Stomach (tissue), 9 donors: ENCODE results near the gene ZNF622. TPM values are rescaled to one million over a fixed set of nuclear protein-coding genes. Genes with fewer than 3 reads are reported as not detected.

ENCODE experiments used
- DNase-seq, 2 donors: peaks; one replicate each; pipeline versions ENCODE4 v3.0.0 to v3.0.0-alpha.2; 2013 to 2019
- H3K27ac ChIP-seq, 5 donors: fragments of 200-600 bp in 4 of 5; sonication (generic) in 4 of 5; one replicate each; pipeline ENCODE4 v1.5.1; 2013 to 2019; ENCODE audit warnings: mild to moderate bottlenecking in 1 of 5, moderate library complexity in 1 of 5
- H3K27me3 ChIP-seq, 3 donors: fragments of 200-600 bp; sonication (generic); one replicate each; pipeline ENCODE4 v1.5.1; 2017 to 2019; ENCODE audit warnings: mixed run types in 1 of 3
- H3K36me3 ChIP-seq, 4 donors: fragments of 200-600 bp; sonication (generic); 1 replicate in 3 of 4; 2 replicates in 1 of 4; pipeline ENCODE4 v1.5.1; 2016 to 2019
- H3K4me1 ChIP-seq, 4 donors: fragments of 200-600 bp; sonication (generic); one replicate each; pipeline ENCODE4 v1.5.1; 2016 to 2019
- H3K4me3 ChIP-seq, 4 donors: fragments of 200-600 bp; sonication (generic) in 3 of 4; one replicate each; pipeline ENCODE4 v1.5.1; 2016 to 2019; ENCODE audit warnings: mild to moderate bottlenecking in 1 of 4
- H3K9me3 ChIP-seq, 4 donors: fragments of 200-600 bp; sonication (generic); one replicate each; pipeline ENCODE4 v1.5.1; 2016 to 2019
- EP300 ChIP-seq: sonication (generic); formaldehyde crosslinking; IDR thresholded peaks from one replicate; pipeline ENCODE4 v1.6.1; 2017; ENCODE audit warnings: antibody characterized with exemption
- POLR2A ChIP-seq, 4 donors: fragments of 450-650 bp; IDR thresholded peaks; one replicate each; pipeline ENCODE4 v1.6.1; 2016; ENCODE audit warnings: antibody characterized with exemption in 4 of 4, control low read depth in 2 of 4, mild to moderate bottlenecking in 1 of 4, moderate library complexity in 1 of 4
- POLR2AphosphoS5 ChIP-seq, 3 donors: sonication (generic); formaldehyde crosslinking; IDR thresholded peaks; one replicate each; pipeline ENCODE4 v1.6.1; 2016; ENCODE audit warnings: antibody characterized with exemption in 3 of 3
- WGBS, 5 donors: extraction: QIAGEN DNeasy Blood & Tissue Kit in 3 of 5; methylation state at CpG; one replicate each; pipeline versions ENCODE4 v1.1.5 to v1.1.7; 2013 to 2018; 5-methylcytosine and 5-hydroxymethylcytosine counted together
- intact Hi-C: fragments of 100-400 bp; cut with DNase I; formaldehyde crosslinking; loops from one replicate; pipeline ENCODE4 v1.15.1; 2023; ENCODE audit warnings: low total_unique reads
- polyA plus RNA-seq, 3 donors: library from polyadenylated mRNA; stranded (reverse); fragments of 200-250 nt; gene quantifications; one replicate each; pipeline ENCODE4 v1.2.3, GENCODE V29; 2013
- total RNA-seq, 5 donors: library from RNA; depleted of rRNA; stranded (reverse); fragments of >200 nt; gene quantifications; one replicate each; pipeline versions ENCODE4 v1.1.0 to v1.2.3, GENCODE V29; 2014 to 2016
- TF ChIP-seq, protein P1 (sequence below), 7 experiments: fragments of 450-650 bp in 4 of 7; fragments of 200-600 bp in 3 of 7; sonication (generic) in 3 of 7; IDR thresholded peaks; one replicate each; pipeline ENCODE4 v1.5.1; 2016 to 2019; ENCODE audit warnings: antibody characterized with exemption in 7 of 7, control low read depth in 2 of 7, mild to moderate bottlenecking in 1 of 7
- donor health status: healthy with polysubstance abuse.
- donor health status: Bipolar disorder and iron deficiency.
- donor health status: healthy.

Gene ZNF622
- total and polyA plus RNA-seq, 8 donors: 17.5 to 31.8 (median 22.6) TPM

DNA sequence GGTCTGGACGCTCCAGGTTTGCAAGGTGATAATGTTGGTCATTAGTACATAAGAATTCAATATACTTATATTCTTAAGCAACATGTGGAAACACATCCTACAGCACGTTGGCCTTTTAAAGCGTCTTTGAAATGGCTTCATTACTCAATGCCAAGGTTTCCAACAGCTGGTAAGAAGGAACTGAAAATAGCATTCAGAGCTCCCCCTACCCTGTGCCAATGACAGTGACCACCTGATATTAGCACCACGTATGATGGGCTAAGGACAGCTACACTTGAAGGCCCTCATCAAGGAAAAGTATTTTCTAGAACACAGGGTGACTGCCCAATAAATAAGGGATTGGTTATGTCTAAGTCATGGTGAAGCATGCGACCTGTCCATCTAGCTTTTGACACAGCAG is 9.9 kb downstream of the ZNF622 start:
- peak overlapping the region in 2 of 5 donors; percentile 0 to 9 for H3K27ac ChIP-seq
- H3K36me3 ChIP-seq: peaks cover 34 to 95% (median 88%) of the 10 kb centered on the region in 4 donors
- H3K27me3 ChIP-seq: no peaks in the 10 kb centered on the region
- H3K4me3 ChIP-seq: no peak overlapping the region
- no peaks in the 10 kb centered on the region for H3K9me3 ChIP-seq
- peaks cover 0 to 62% (median 35%) of the 10 kb centered on the region in 4 donors for H3K4me1 ChIP-seq
- no peak for DNase-seq
- TF ChIP-seq, protein P1, sequence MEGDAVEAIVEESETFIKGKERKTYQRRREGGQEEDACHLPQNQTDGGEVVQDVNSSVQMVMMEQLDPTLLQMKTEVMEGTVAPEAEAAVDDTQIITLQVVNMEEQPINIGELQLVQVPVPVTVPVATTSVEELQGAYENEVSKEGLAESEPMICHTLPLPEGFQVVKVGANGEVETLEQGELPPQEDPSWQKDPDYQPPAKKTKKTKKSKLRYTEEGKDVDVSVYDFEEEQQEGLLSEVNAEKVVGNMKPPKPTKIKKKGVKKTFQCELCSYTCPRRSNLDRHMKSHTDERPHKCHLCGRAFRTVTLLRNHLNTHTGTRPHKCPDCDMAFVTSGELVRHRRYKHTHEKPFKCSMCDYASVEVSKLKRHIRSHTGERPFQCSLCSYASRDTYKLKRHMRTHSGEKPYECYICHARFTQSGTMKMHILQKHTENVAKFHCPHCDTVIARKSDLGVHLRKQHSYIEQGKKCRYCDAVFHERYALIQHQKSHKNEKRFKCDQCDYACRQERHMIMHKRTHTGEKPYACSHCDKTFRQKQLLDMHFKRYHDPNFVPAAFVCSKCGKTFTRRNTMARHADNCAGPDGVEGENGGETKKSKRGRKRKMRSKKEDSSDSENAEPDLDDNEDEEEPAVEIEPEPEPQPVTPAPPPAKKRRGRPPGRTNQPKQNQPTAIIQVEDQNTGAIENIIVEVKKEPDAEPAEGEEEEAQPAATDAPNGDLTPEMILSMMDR (IDR thresholded peaks at IDR 0.05): no peak
- no peak for TF ChIP-seq POLR2A (IDR thresholded peaks at IDR 0.05)
- no peak for TF ChIP-seq EP300
- TF ChIP-seq POLR2AphosphoS5 (IDR thresholded peaks at IDR 0.05): no peak
- intact Hi-C loops: no loop called here
- 78 to 84% (median 81%) methylated on average over 5 of the region's 5 CpGs for WGBS, 5 donors

- no peak for TF ChIP-seq EP300
- no peak for TF ChIP-seq POLR2AphosphoS5 (IDR thresholded peaks at IDR 0.05)
- no peak for TF ChIP-seq POLR2A (IDR thresholded peaks at IDR 0.05)
- TF ChIP-seq, protein P1 (IDR thresholded peaks at IDR 0.05): no peak
- Histone ChIP-seq H3K9me3 (no peaks in the 10 kb centered on the region), H3K27me3 (no peaks in the 10 kb centered on the region), H3K4me3 (no peak overlapping the region), H3K27ac (no peak overlapping the region), H3K36me3 (peaks cover 43 to 95% (median 88%) of the 10 kb centered on the region in 4 donors), H3K4me1 (peaks cover 0 to 52% (median 27%) of the 10 kb centered on the region in 4 donors)
- WGBS, 5 donors: 54 to 87% (median 75%) methylated on average over 4 of the region's 4 CpGs
- intact Hi-C loops: no loop called here
- DNase-seq: no peak
Observed at GRCh38 chr5:16454686-16455085, 10.9 kb downstream of the ZNF622 start.

DNA sequence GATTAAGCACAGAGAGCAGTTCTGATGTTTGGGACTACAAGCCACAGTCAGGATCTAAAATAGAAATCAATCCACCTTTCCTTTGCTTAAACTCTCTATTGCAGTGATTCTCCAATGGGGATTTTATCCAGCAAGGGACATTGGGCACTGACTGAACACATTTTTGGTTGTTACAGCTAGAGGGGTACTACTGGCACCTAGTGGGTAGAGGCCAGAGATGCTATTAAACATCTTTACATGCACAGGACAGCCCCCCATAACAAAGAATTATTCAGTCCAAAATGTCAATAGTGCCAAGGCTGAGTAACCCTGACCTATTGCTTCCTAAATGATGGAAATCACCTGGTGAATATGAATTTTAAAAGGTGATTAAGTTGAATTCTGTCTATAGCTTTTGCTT is 12.0 kb downstream of the ZNF622 start:
- H3K27me3 ChIP-seq: no peaks in the 10 kb centered on the region

GRCh38 chr5:16450163-16450562 is 15.4 kb downstream of the ZNF622 start:
- Histone ChIP-seq H3K27ac (no peak overlapping the region), H3K4me3 (no peak overlapping the region), H3K27me3 (no peaks in the 10 kb centered on the region), H3K9me3 (no peaks in the 10 kb centered on the region), H3K36me3 (peaks cover 53 to 86% (median 83%) of the 10 kb centered on the region in 4 donors), H3K4me1 (peaks cover 0 to 7% (median 3%) of the 10 kb centered on the region in 4 donors)
- DNase-seq: no peak
- intact Hi-C loops: no loop called here
- TF ChIP-seq, protein P1 (IDR thresholded peaks at IDR 0.05): no peak
- TF ChIP-seq EP300: no peak
- TF ChIP-seq POLR2A (IDR thresholded peaks at IDR 0.05): no peak
- TF ChIP-seq POLR2AphosphoS5 (IDR thresholded peaks at IDR 0.05): no peak
- WGBS, 5 donors: 80 to 90% (median 86%) methylated on average over 2 of the region's 2 CpGs

More for the DNA sequence above, 12.0 kb downstream of the ZNF622 start:
- H3K4me3 ChIP-seq: no peak overlapping the region
- no peak overlapping the region for H3K27ac ChIP-seq
- H3K36me3 ChIP-seq: peaks cover 54 to 95% (median 88%) of the 10 kb centered on the region in 4 donors
- DNase-seq: no peak
- TF ChIP-seq, protein P1 (IDR thresholded peaks at IDR 0.05): no peak
- TF ChIP-seq EP300: no peak
- peaks cover 0 to 42% (median 24%) of the 10 kb centered on the region in 4 donors for H3K4me1 ChIP-seq
- intact Hi-C loops: no loop called here
- H3K9me3 ChIP-seq: no peaks in the 10 kb centered on the region
